GM12878 (cell line): ENCODE results near the gene OR7A5. TPM values are rescaled to one million over a fixed set of nuclear protein-coding genes. Genes with fewer than 3 reads are reported as not detected.

ENCODE experiments used
- ATAC-seq: fragments of 200-7000 bp; cut with Tn5 transposase; 3 replicates; pipeline ENCODE4 v1.9.1; 2020; ENCODE audit warnings: mild to moderate bottlenecking, moderate library complexity
- BruUV-seq: library from RNA; stranded (reverse); fragments of 400-500 nt; replicated peaks from 2 replicates; lab custom pipeline; 2021; lab: Mats Ljungman, UMichigan
- CTCF ChIA-PET: fragments of 300-600 bp; sonication (Branson Sonifier 250); formaldehyde crosslinking; extraction: SDS; loops from one replicate; lab custom pipeline; 2021; ENCODE audit warnings: inconsistent platforms; lab: Yijun Ruan, JAX
- POLR2A ChIA-PET: fragments of 350-600 bp; formaldehyde crosslinking; extraction: SDS; loops from one replicate; lab custom pipeline; 2021; ENCODE audit warnings: inconsistent platforms; lab: Charles Lee
- RAD21 ChIA-PET: fragments of 300-600 bp; sonication (Branson Sonifier 250); formaldehyde crosslinking; loops from one replicate; lab custom pipeline; 2023; ENCODE audit warnings: antibody characterized with exemption; ENCODE audit not compliant: unreplicated experiment; lab: Charles Lee
- SMC1A ChIA-PET: fragments of 300-600 bp; sonication (Branson Sonifier 250); formaldehyde crosslinking; loops from one replicate; lab custom pipeline; 2023; ENCODE audit not compliant: unreplicated experiment, uncharacterized antibody; lab: Charles Lee
- DNase-seq: peaks from one replicate; pipeline ENCODE4 v3.0.0-alpha.2; 2011; ENCODE audit warnings: low read depth, low spot score
- FAIRE-seq: peaks from 3 replicates; lab custom pipeline; 2011; peaks lifted over from hg19 to GRCh38; lab: Jason Lieb, UNC
- H2AFZ ChIP-seq: 2 replicates; pipeline ENCODE4 v1.6.0; 2011; ENCODE audit warnings: low read depth, low read length, control low read depth; ENCODE audit not compliant: control insufficient read depth
- H3K27ac ChIP-seq: 2 replicates; pipeline ENCODE4 v1.5.1; 2011; ENCODE audit warnings: control low read depth; ENCODE audit not compliant: control insufficient read depth, insufficient read depth
- H3K27me3 ChIP-seq, 2 experiments: replicated peaks in 1 of 2; 2 replicates each; pipeline versions ENCODE4 v1.6.0 to v1.6.1; 2011; ENCODE audit warnings: low read length in 1 of 2; ENCODE audit not compliant: control insufficient read depth in 2 of 2, insufficient read depth in 2 of 2
- H3K36me3 ChIP-seq, 2 experiments: 2 replicates each; pipeline ENCODE4 v1.5.1; 2011; ENCODE audit warnings: low read length in 1 of 2; ENCODE audit not compliant: control insufficient read depth in 2 of 2, insufficient read depth in 2 of 2
- H3K4me1 ChIP-seq: 2 replicates; pipeline ENCODE4 v1.6.1; 2011; ENCODE audit warnings: mild to moderate bottlenecking, low read length, moderate library complexity, mixed read lengths; ENCODE audit not compliant: control insufficient read depth, insufficient read depth
- H3K4me2 ChIP-seq: 2 replicates; pipeline ENCODE4 v1.6.0; 2011; ENCODE audit warnings: control low read depth; ENCODE audit not compliant: control insufficient read depth, insufficient read depth
- H3K4me3 ChIP-seq: fragments of 200-600 bp; sonication (generic); 2 replicates; pipeline ENCODE4 v1.5.1; 2016
- H3K79me2 ChIP-seq: 2 replicates; pipeline ENCODE4 v1.6.0; 2011; ENCODE audit warnings: low read length; ENCODE audit not compliant: control insufficient read depth, insufficient read depth
- H3K9ac ChIP-seq: 2 replicates; pipeline ENCODE4 v1.8.0; 2011; ENCODE audit warnings: low read length, control low read depth, mixed read lengths; ENCODE audit not compliant: control insufficient read depth, insufficient read depth
- H3K9me3 ChIP-seq: replicated peaks from 3 replicates; pipeline ENCODE4 v1.5.1; 2011; ENCODE audit warnings: mild to moderate bottlenecking, low read length; ENCODE audit not compliant: control insufficient read depth, insufficient read depth
- H4K20me1 ChIP-seq: 2 replicates; pipeline ENCODE4 v1.6.0; 2011; ENCODE audit not compliant: control insufficient read depth, insufficient read depth
- CTCF ChIP-seq, 3 experiments: IDR thresholded peaks in 2 of 3; conservative IDR thresholded peaks in 1 of 3; 2 replicates each; pipeline ENCODE4 v1.5.1; 2011; ENCODE audit warnings: low read depth in 3 of 3, low read length in 3 of 3, mild to moderate bottlenecking in 3 of 3, control low read depth in 2 of 3, moderate library complexity in 2 of 3, inconsistent platforms in 1 of 3, mixed read lengths in 1 of 3; ENCODE audit not compliant: control insufficient read depth in 2 of 3, insufficient read depth in 1 of 3; ENCODE audit errors: extremely low read depth in 1 of 3
- EED ChIP-seq: sonication (generic); IDR thresholded peaks from 2 replicates; pipeline ENCODE4 v1.6.1; 2016; ENCODE audit warnings: antibody characterized with exemption, low read depth
- PRDM15 ChIP-seq: fragments of 450-650 bp; formaldehyde crosslinking; IDR thresholded peaks from 2 replicates; pipeline ENCODE4 v1.4.0; 2020; ENCODE audit warnings: mild to moderate bottlenecking, moderate library complexity
- RAD21 ChIP-seq: IDR thresholded peaks from 2 replicates; pipeline ENCODE4 v1.6.1; 2011; ENCODE audit warnings: mild to moderate bottlenecking, low read depth, low read length, moderate library complexity; ENCODE audit not compliant: insufficient read depth
- RBBP5 ChIP-seq: fragments of 200-600 bp; sonication (generic); conservative IDR thresholded peaks from 2 replicates; pipeline ENCODE4 v1.6.1; 2016
- SMC3 ChIP-seq: IDR thresholded peaks from 2 replicates; pipeline ENCODE4 v1.6.1; 2011; ENCODE audit warnings: low read length, improper control_type of control experiment, borderline replicate concordance
- YBX1 ChIP-seq: fragments of 450-650 bp; IDR thresholded peaks from 2 replicates; pipeline ENCODE4 v1.6.1; 2016; ENCODE audit warnings: antibody characterized with exemption
- WGBS: methylation state at CpG from one replicate; pipeline ENCODE4 v1.1.6; 2016; ENCODE audit warnings: low lambda C conversion rate; ENCODE audit not compliant: insufficient replicate concordance, insufficient coverage; ENCODE audit errors: missing lambda C conversion rate; 5-methylcytosine and 5-hydroxymethylcytosine counted together
- in situ Hi-C: fragments of 300-500 bp; cut with MboI; formaldehyde crosslinking; loops from 9 replicates; pipeline ENCODE4 v1.14.3; 2018; ENCODE audit warnings: mixed read lengths
- intact Hi-C: fragments of 100-400 bp; cut with micrococcal nuclease; formaldehyde crosslinking; loops from one replicate; pipeline ENCODE4 v1.14.2; 2022; ENCODE audit not compliant: unreplicated experiment
- polyA plus RNA-seq, 11 experiments: library from polyadenylated mRNA; depleted of rRNA in 4 of 11; unstranded in 6 of 11; stranded (reverse) in 5 of 11; fragments of >200 nt; fragmentation: Nextera tagmentation in 4 of 11; fragmentation: Illumina TruSeq in 1 of 11; extraction: Ambion mirVana in 4 of 11; extraction: Trizol in 1 of 11; gene quantifications; 1 replicate in 1 of 11; 2 replicates in 10 of 11; pipeline versions ENCODE4 v1.2.1 to v1.2.3, GENCODE V29; 2011 to 2016; ENCODE audit warnings: inconsistent platforms in 2 of 11, missing spikeins in 2 of 11, low read depth in 1 of 11
- total RNA-seq, 4 experiments: library from RNA; depleted of rRNA in 3 of 4; stranded (reverse); fragments of >200 nt in 3 of 4; fragmentation: Illumina TruSeq in 1 of 4; extraction: Trizol in 1 of 4; gene quantifications; 2 replicates each; pipeline versions ENCODE4 v1.2.1 to v1.2.3, GENCODE V29; 2013 to 2021

Gene OR7A5
- total and polyA plus RNA-seq, 10 of the 15 experiments (the other 5 are each of a cell fraction or from before 2014, with no cell fraction given) = not detected

- intact Hi-C loops = loop anchor here (10.0 kb wide), 1 partner anchor 212 kb away; the partner anchor contains the start of gene NDUFB7
- peak; percentile 54 for ATAC-seq
Measured at GRCh38 chr19:14786421-14786851, 48.5 kb downstream of the OR7A5 start.

More at GRCh38 chr19:14786421-14786851, 48.5 kb downstream of the OR7A5 start:
- TF ChIP-seq CTCF (IDR thresholded peaks at IDR 0.05 in 2 of 3, conservative IDR thresholded peaks at IDR 0.05 in 1 of 3; ENCODE audit: control insufficient read depth in 2 of 3, extremely low read depth in 1 of 3, insufficient read depth in 1 of 3, low read depth in 3 of 3, low read length in 3 of 3) = peak; percentile 56 to 88 (median 81)
- peak; percentile 26; the same call in 1 of the 2 replicates for TF ChIP-seq SMC3
- TF ChIP-seq PRDM15 (CRISPR knock-in tag) = no peak
- TF ChIP-seq RBBP5 = no peak
- TF ChIP-seq EED = 0 out of 2 replicates have a peak, but pooled peaks have one; percentile 23
- no peak for TF ChIP-seq YBX1
- TF ChIP-seq RAD21 = peak; percentile 69
- Histone ChIP-seq H2AFZ (peak overlapping the region; percentile 58), H3K9ac (no peak overlapping the region), H3K36me3 (no peaks in the 10 kb centered on the region), H3K4me2 (no peak overlapping the region), H3K9me3 (no peaks in the 10 kb centered on the region), H3K27ac (no peak overlapping the region), H4K20me1 (no peaks in the 10 kb centered on the region), H3K27me3 (no peaks in the 10 kb centered on the region), H3K79me2 (no peaks in the 10 kb centered on the region), H3K4me1 (peaks cover 24% of the 10 kb centered on the region; the same call in 1 of the 2 replicates), H3K4me3 (no peak overlapping the region)
- ChIA-PET SMC1A (interaction anchor here (0.6 to 1.8 kb wide), 2 partner anchors 12 to 72 kb away, joined by 3 read pairs; no protein-coding TSS in a partner anchor), CTCF (interaction anchor here (0.7 to 1.7 kb wide), 12 partner anchors 11 to 230 kb away, joined by 3 to 7 read pairs (median 3); no protein-coding TSS in a partner anchor), RAD21 (interaction anchor here (0.7 to 1.0 kb wide), 2 partner anchors 213 to 804 kb away, joined by 3 to 8 read pairs; no protein-coding TSS in a partner anchor), POLR2A (interaction anchor here (0.6 to 0.7 kb wide), 2 partner anchors 510 to 547 kb away, joined by 3 to 5 read pairs; no protein-coding TSS in a partner anchor)
- 27% methylated on average over 18 of the region's 18 CpGs for WGBS
- no peak for DNase-seq
- in situ Hi-C loops = no loop called here
- no TSS peak for BruUV-seq
- FAIRE-seq = peak; percentile 38
